Keratinocyte (primary cell): Measurements from ENCODE around the gene ZNF76. TPM values are rescaled to one million over a fixed set of nuclear protein-coding genes. Genes with fewer than 3 reads are reported as not detected.

Experiments
- DNase-seq: peaks from one replicate; pipeline ENCODE4 v3.0.0-alpha.2; 2011; ENCODE audit warnings: low read depth, missing footprints, low spot score
- FAIRE-seq: peaks from 2 replicates; lab custom pipeline; 2011; peaks lifted over from hg19 to GRCh38; lab: Jason Lieb, UNC
- H2AFZ ChIP-seq: 2 replicates; pipeline ENCODE4 v1.6.0; 2012; ENCODE audit warnings: low read length, control low read depth, inconsistent platforms; ENCODE audit not compliant: control insufficient read depth
- H3K27ac ChIP-seq: 2 replicates; pipeline ENCODE4 v1.5.1; 2011; ENCODE audit warnings: low read length; ENCODE audit not compliant: control insufficient read depth, insufficient read depth
- H3K27me3 ChIP-seq: 3 replicates; pipeline ENCODE4 v1.6.0; 2011; ENCODE audit warnings: low read length; ENCODE audit not compliant: control insufficient read depth, insufficient read depth; ENCODE audit errors: extremely low read depth
- H3K36me3 ChIP-seq, 2 experiments: 2 replicates in 1 of 2; 3 replicates in 1 of 2; pipeline ENCODE4 v1.5.1; 2011; ENCODE audit warnings: low read length in 2 of 2, mild to moderate bottlenecking in 1 of 2; ENCODE audit not compliant: control insufficient read depth in 2 of 2, insufficient read depth in 2 of 2; ENCODE audit errors: extremely low read depth in 1 of 2
- H3K4me1 ChIP-seq: 3 replicates; pipeline ENCODE4 v1.5.1; 2011; ENCODE audit warnings: low read length; ENCODE audit not compliant: control insufficient read depth, insufficient read depth; ENCODE audit errors: extremely low read depth
- H3K4me2 ChIP-seq: 3 replicates; pipeline ENCODE4 v1.6.0; 2011; ENCODE audit warnings: low read depth, low read length; ENCODE audit not compliant: control insufficient read depth, insufficient read depth; ENCODE audit errors: extremely low read depth
- H3K4me3 ChIP-seq, 3 experiments: fragments of 200-600 bp in 1 of 3; sonication (generic) in 1 of 3; 2 replicates in 2 of 3; 3 replicates in 1 of 3; pipeline ENCODE4 v1.5.1; 2011 to 2016; ENCODE audit warnings: low read length in 3 of 3, mild to moderate bottlenecking in 3 of 3, control low read depth in 2 of 3, inconsistent platforms in 1 of 3, low read depth in 1 of 3, mixed read lengths in 1 of 3, mixed run types in 1 of 3, moderate library complexity in 1 of 3; ENCODE audit not compliant: control insufficient read depth in 2 of 3, insufficient read depth in 2 of 3; ENCODE audit errors: extremely low read depth in 1 of 3
- H3K79me2 ChIP-seq: 2 replicates; pipeline ENCODE4 v1.6.0; 2012; ENCODE audit warnings: low read length; ENCODE audit not compliant: control insufficient read depth, insufficient read depth
- H3K9ac ChIP-seq: 3 replicates; pipeline ENCODE4 v1.6.0; 2011; ENCODE audit warnings: low read length; ENCODE audit not compliant: control insufficient read depth, insufficient read depth; ENCODE audit errors: extremely low read depth
- H3K9me1 ChIP-seq: 3 replicates; pipeline ENCODE4 v1.6.0; 2011; ENCODE audit warnings: low read length; ENCODE audit not compliant: control insufficient read depth, insufficient read depth; ENCODE audit errors: extremely low read depth
- H3K9me3 ChIP-seq: 2 replicates; pipeline ENCODE4 v1.5.1; 2012; ENCODE audit warnings: low read depth, low read length; ENCODE audit not compliant: control insufficient read depth
- H4K20me1 ChIP-seq: 3 replicates; pipeline ENCODE4 v1.6.0; 2011; ENCODE audit warnings: low read length; ENCODE audit not compliant: control insufficient read depth, insufficient read depth; ENCODE audit errors: extremely low read depth
- CTCF ChIP-seq, 3 experiments: IDR thresholded peaks in 1 of 3; conservative IDR thresholded peaks in 1 of 3; optimal IDR thresholded peaks in 1 of 3; 2 replicates in 2 of 3; 3 replicates in 1 of 3; pipeline versions ENCODE3 to v1.5.1; 2011; ENCODE audit warnings: low read length in 3 of 3, mild to moderate bottlenecking in 3 of 3, moderate library complexity in 2 of 3, control low read depth in 1 of 3, inconsistent platforms in 1 of 3; ENCODE audit not compliant: insufficient read depth in 2 of 3; ENCODE audit errors: extremely low read depth in 1 of 3
- EZH2 ChIP-seq: IDR thresholded peaks from one replicate; pipeline ENCODE4 v1.6.1; 2012; ENCODE audit warnings: inconsistent platforms, mild to moderate bottlenecking, low read length, moderate library complexity
- dilution Hi-C: fragments of 300-500 bp; cut with MboI; formaldehyde crosslinking; loops from one replicate; pipeline ENCODE4 v1.7.0; 2020; ENCODE audit warnings: low sequenced_read_pairs; ENCODE audit not compliant: extremely low pct_ligation_motif_present
- polyA plus RNA-seq, 5 experiments: library from polyadenylated mRNA; depleted of rRNA in 3 of 5; stranded (reverse) in 3 of 5; stranded (forward) in 1 of 5; unstranded in 1 of 5; fragments of >200 nt; gene quantifications; 1 replicate in 1 of 5; 2 replicates in 3 of 5; 3 replicates in 1 of 5; pipeline versions ENCODE4 v1.2.1 to v1.2.3, GENCODE V29; 2011 to 2012; ENCODE audit warnings: missing spikeins in 2 of 5, low read depth in 1 of 5, low replicate concordance in 1 of 5

The ZNF76 gene
- polyA plus RNA-seq, 1 donor (not counting 4 experiments of a cell fraction or from before 2014, with no cell fraction given), result 7.2 TPM

- no peak for FAIRE-seq
- no peak overlapping the region for H3K27ac ChIP-seq
- DNase-seq, result no peak
- H3K79me2 ChIP-seq, result no peaks in the 10 kb centered on the region
- H3K9me1 ChIP-seq, result no peaks in the 10 kb centered on the region
- H3K4me1 ChIP-seq, result no peaks in the 10 kb centered on the region
- H3K4me2 ChIP-seq, result no peak overlapping the region
- no peaks in the 10 kb centered on the region for H4K20me1 ChIP-seq
- TF ChIP-seq CTCF (optimal IDR thresholded peaks at IDR 0.05 in 1 of 3, IDR thresholded peaks at IDR 0.05 in 1 of 3, conservative IDR thresholded peaks at IDR 0.05 in 1 of 3; ENCODE audit: extremely low read depth in 1 of 3, insufficient read depth in 2 of 3, low read length in 3 of 3) (no peak), EZH2 (no peak)
- dilution Hi-C loops, result no loop called here
- H2AFZ ChIP-seq, result no peak overlapping the region
- H3K27me3 ChIP-seq, result no peaks in the 10 kb centered on the region
- no peak overlapping the region for H3K4me3 ChIP-seq
- no peaks in the 10 kb centered on the region for H3K36me3 ChIP-seq
- H3K9me3 ChIP-seq, result no peaks in the 10 kb centered on the region
- H3K9ac ChIP-seq, result no peak overlapping the region
Observed at GRCh38 chr6:35229304-35229703, 30.2 kb upstream of the ZNF76 start.

GRCh38 chr6:35230498-35230897 is 29.0 kb upstream of the ZNF76 start:
- H3K27ac ChIP-seq, result no peak overlapping the region
- no peaks in the 10 kb centered on the region for H3K4me1 ChIP-seq
- no peaks in the 10 kb centered on the region for H4K20me1 ChIP-seq
- H3K9me1 ChIP-seq, result no peaks in the 10 kb centered on the region
- TF ChIP-seq EZH2 (no peak), CTCF (optimal IDR thresholded peaks at IDR 0.05 in 1 of 3, IDR thresholded peaks at IDR 0.05 in 1 of 3, conservative IDR thresholded peaks at IDR 0.05 in 1 of 3; ENCODE audit: extremely low read depth in 1 of 3, insufficient read depth in 2 of 3, low read length in 3 of 3) (no peak)
- no peak overlapping the region for H3K4me2 ChIP-seq
- no peaks in the 10 kb centered on the region for H3K9me3 ChIP-seq
- H3K36me3 ChIP-seq, result no peaks in the 10 kb centered on the region
- dilution Hi-C loops, result no loop called here
- no peak for FAIRE-seq
- no peak overlapping the region for H3K4me3 ChIP-seq
- DNase-seq, result no peak
- no peaks in the 10 kb centered on the region for H3K27me3 ChIP-seq
- H2AFZ ChIP-seq, result no peak overlapping the region
- H3K79me2 ChIP-seq, result no peaks in the 10 kb centered on the region
- H3K9ac ChIP-seq, result no peak overlapping the region
